Hippocampal formation (tissue), 2 donors: ENCODE results near the gene CUBN.

Experiments
- DNase-seq, 2 donors: peaks; one replicate each; lab custom pipeline; 2025; lab: John Stamatoyannopoulos, UW

CUBN gene

GRCh38 chr10:17073725-17074540, 55.7 kb downstream of the CUBN start:
- no peak for DNase-seq

DNA sequence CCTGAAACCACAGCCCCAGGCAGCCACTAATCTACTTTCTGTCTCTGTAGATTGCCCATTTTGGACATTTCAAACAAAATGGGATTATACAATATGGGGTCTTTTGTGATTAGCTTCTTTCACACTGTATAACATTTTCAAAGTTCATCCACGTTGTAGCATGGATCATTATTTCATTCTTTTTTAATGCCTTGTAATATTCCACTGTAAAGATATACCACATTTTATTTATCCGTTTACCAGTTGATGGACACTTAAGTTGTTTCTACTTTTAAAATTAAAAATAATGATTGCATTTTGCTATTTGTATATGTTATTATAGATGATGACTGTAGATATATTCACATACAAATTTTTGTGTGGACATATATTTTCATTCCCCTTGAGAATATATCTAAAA, 60.7 kb downstream of the CUBN start:
- no peak for DNase-seq

- DNase-seq = no peak
Measured at GRCh38 chr10:17067376-17068264, 62.0 kb downstream of the CUBN start.

GRCh38 chr10:17066807-17067206, 62.8 kb downstream of the CUBN start:
- no peak for DNase-seq

- DNase-seq = no peak
Measured at GRCh38 chr10:17066000-17066399, 63.6 kb downstream of the CUBN start.

DNA sequence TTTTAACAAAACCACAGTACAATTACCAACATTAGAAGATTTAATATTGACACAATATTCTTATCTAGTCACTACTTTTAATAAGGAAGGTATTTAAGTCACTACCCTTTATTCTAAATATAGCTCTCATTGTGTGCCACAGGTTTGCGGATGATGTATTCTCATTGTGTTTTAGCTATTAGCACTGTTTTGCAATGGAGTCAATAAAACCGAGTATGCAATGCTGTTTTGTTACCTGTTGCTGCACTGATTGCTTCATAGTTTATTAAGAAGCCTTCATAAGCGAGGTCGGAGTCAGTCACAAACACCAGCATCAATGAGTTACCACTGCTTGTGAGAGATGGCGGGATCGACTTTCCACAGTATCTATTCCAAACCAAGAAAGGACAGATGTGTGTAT, 64.3 kb downstream of the CUBN start:
- no peak for DNase-seq

- no peak for DNase-seq
Measured at GRCh38 chr10:17064435-17064834, 65.2 kb downstream of the CUBN start.

DNA sequence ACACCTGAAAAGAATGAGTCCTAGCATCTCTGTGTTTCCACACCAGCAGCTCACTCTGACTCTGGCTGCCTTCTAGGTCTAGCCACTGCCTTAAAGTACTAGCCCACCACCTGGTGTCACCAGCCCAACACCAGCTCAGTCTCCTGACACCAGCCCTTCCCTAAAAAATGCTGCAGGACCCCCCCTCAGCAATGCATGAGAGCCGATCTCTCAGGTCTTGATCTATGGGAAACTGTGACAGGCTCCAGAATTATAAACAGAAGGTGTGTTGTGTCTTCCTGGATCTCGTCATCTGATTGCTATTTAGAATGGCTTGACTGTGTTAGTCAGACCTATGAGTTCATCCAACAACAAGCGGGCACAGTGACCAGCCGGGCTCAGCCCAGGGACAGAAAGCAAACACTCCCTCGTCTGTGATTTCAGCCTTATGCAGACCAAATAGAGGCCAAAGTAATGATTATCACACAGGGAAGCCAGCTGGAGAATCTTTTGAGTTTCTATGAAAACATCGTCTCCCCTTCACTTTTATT, 66.6 kb downstream of the CUBN start:
- DNase-seq = no peak

GRCh38 chr10:17062493-17062892, 67.1 kb downstream of the CUBN start:
- DNase-seq = no peak

DNA sequence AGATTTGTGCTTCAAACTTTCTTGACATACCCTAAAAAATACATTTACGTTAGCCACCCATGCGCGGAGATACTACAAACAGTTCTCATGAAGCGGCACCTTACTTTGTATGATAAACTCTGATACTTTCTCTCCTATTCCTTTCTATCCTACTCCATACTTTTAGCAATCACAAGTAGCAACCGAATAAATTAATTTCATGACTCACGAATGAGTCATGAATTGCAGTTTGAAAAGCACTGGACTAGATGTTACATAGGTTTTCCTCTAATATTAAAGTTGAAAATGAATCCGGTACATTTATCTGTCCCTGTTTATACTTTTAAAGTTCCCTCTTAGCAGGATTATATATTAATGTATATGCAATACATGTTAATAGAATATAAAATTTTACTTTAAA, 67.6 kb downstream of the CUBN start:
- no peak for DNase-seq

GRCh38 chr10:17061418-17061817, 68.2 kb downstream of the CUBN start:
- DNase-seq = no peak

- no peak for DNase-seq
Measured at GRCh38 chr10:17060289-17060688, 69.3 kb downstream of the CUBN start.

DNA sequence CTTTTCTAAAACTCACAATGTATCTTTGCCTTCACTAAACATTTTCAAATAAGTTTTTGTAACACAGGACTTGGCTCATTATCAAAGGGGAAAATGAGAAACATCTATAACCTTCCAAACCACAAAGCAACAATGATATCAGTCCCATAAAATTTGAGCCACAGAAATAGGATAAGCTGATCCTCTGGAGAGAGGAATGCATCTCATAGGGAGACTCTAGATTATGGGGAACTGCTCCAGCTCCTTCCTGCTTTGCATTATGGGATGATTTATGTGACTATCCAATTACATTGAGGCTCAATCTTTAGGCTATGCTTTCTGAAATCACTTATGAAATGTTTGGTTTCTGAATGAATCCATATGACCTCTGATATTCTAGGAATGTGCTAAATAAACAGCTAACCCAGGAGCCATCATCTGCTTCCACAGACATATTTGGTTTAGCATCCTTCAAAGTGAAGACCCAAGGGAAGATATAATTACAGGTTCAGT, 70.4 kb downstream of the CUBN start:
- DNase-seq = no peak

- DNase-seq = no peak
Measured at GRCh38 chr10:17058093-17058492, 71.5 kb downstream of the CUBN start.

DNA sequence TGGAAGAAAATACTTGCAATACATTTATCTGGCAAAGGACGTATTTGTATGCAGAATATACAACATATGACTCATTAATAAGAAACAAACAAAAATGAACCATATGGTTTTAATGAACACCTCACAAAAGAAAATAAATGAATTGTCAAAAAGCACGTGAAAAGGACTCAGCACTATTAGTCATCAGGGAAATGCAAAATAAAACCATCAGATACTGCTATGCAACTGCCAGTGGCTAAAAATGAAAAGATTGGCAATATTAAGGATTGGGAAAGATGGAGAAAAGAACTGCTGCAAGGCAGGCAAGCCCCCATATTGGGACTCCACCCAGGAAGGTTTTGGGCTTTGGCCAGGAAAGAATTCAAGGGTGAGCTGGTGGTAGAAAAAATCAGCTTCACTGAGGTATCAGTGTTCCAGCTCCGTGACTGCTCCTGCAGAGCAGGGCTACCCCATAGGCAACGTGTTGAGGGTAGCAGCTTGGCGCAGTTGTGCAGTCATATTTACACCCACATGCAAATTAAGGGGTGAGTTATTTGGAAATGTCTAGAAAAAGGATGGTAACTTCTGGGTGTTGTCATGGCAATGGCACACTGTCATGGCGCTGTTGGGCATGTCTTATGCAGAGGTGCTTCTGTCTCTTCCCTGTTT, 72.7 kb downstream of the CUBN start:
- no peak for DNase-seq

- DNase-seq = no peak
Measured at GRCh38 chr10:17053513-17053912, 76.1 kb downstream of the CUBN start.

DNA sequence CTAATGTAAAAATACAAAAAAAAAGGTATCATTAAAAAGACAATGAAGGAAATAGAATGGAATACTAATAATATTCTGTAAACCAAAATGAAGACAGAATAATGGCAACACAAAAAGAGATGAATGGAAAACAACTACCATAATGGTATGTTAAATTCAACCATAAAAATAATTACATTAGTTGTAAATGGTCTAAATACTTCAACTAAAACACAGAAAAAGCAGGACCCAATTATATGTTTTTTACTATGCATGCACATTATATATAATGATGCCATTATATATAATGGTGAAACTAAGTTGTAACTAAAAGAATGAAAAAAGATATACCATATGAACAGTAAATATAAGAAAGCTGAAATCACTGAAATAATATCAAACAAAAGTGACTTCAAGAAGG, 76.5 kb downstream of the CUBN start:
- DNase-seq = no peak

GRCh38 chr10:17051851-17052250, 77.8 kb downstream of the CUBN start:
- DNase-seq = no peak

DNA sequence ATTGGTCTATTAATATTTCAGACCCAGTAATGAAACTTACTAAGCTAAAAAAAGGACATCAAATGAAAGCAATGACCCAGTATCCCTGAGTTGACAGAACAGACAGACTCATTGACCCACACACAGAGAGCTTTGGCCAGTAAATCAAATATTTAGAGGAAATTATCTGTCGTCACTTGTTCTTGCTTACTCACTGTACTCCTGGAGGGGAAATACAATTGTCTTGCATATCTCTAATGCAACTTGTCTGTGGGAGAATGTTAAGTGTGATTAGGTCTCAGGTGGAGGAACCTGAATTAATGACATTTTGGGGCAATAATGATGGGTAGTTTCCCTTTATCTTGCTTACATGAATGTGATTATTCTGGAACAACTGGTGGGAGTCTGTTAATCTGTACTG, 80.4 kb downstream of the CUBN start:
- no peak for DNase-seq

- DNase-seq = no peak
Measured at GRCh38 chr10:17047908-17048307, 81.7 kb downstream of the CUBN start.

- no peak for DNase-seq
Measured at GRCh38 chr10:17046989-17047388, 82.6 kb downstream of the CUBN start.

DNA sequence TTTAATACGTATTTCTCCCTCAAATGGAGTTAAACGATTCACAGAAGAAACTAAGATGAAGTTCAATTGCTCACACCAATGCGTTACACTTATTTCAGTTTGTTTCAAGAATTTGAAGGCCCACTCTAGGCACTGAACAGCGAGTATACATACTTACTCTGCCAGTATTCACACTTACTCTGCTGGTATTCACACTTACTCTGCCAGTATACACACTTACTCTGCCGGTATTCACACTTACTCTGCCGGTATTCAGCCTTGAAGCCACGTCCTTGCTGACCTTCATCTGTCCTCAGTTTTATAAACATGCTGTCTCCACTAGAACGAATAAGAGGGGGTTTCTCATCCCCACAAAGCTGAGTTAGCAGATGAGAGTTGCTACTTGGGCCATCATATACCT, 86.0 kb downstream of the CUBN start:
- no peak for DNase-seq
